Amygdala (tissue), 56 donors: ENCODE data around the gene SLC26A9.

ENCODE experiments used
- DNase-seq, 56 donors: peaks; one replicate each; lab custom pipeline; 2025; lab: John Stamatoyannopoulos, UW

The SLC26A9 gene

GRCh38 chr1:205950280-205950679 lies 7.0 kb upstream of the SLC26A9 start:
- DNase-seq, result peak in 44 of 56 donors; percentile 5 to 84 (median 44)

- DNase-seq, result no peak
Measured at GRCh38 chr1:205949753-205950152, 6.5 kb upstream of the SLC26A9 start.

GRCh38 chr1:205948886-205949285 lies 5.6 kb upstream of the SLC26A9 start:
- no peak for DNase-seq

GRCh38 chr1:205948039-205948438 lies 4.8 kb upstream of the SLC26A9 start:
- no peak for DNase-seq

- DNase-seq, result no peak
Measured at GRCh38 chr1:205947024-205947423, 3.8 kb upstream of the SLC26A9 start.

- DNase-seq, result no peak
Measured at GRCh38 chr1:205945069-205945468, 1.8 kb upstream of the SLC26A9 start.

- no peak for DNase-seq
Measured at GRCh38 chr1:205944525-205944924, 1.3 kb upstream of the SLC26A9 start.

GRCh38 chr1:205942631-205943159 lies 561 bp downstream of the SLC26A9 start:
- DNase-seq, result no peak

- no peak for DNase-seq
Measured at GRCh38 chr1:205940710-205941109, 2.5 kb downstream of the SLC26A9 start.

GRCh38 chr1:205939690-205940330 lies 3.4 kb downstream of the SLC26A9 start:
- no peak for DNase-seq

- no peak for DNase-seq
Measured at GRCh38 chr1:205938682-205939081, 4.6 kb downstream of the SLC26A9 start.

GRCh38 chr1:205936846-205937586 lies 6.2 kb downstream of the SLC26A9 start:
- no peak for DNase-seq

GRCh38 chr1:205936311-205936710 lies 6.9 kb downstream of the SLC26A9 start:
- DNase-seq, result no peak

GRCh38 chr1:205935869-205936268 lies 7.4 kb downstream of the SLC26A9 start:
- DNase-seq, result no peak

- DNase-seq, result no peak
Measured at GRCh38 chr1:205934788-205935187, 8.5 kb downstream of the SLC26A9 start.

GRCh38 chr1:205933671-205934618 lies 9.3 kb downstream of the SLC26A9 start:
- DNase-seq, result peak in 27 of 56 donors; percentile 12 to 67 (median 42)

GRCh38 chr1:205932776-205933175 lies 10.5 kb downstream of the SLC26A9 start:
- DNase-seq, result no peak

- DNase-seq, result peak in 1 of 56 donors; percentile 26
Measured at GRCh38 chr1:205930799-205931281, 12.4 kb downstream of the SLC26A9 start.

- no peak for DNase-seq
Measured at GRCh38 chr1:205930195-205930577, 13.1 kb downstream of the SLC26A9 start.

- no peak for DNase-seq
Measured at GRCh38 chr1:205929496-205930194, 13.6 kb downstream of the SLC26A9 start.
